ENCODE measurements around the gene H2AZ2.
"Not testable (repeated sequence)": the region's sequence is repeated elsewhere in the genome, so short reads cannot be mapped to it uniquely, and the experiment has no call there.

Gene H2AZ2

DNA sequence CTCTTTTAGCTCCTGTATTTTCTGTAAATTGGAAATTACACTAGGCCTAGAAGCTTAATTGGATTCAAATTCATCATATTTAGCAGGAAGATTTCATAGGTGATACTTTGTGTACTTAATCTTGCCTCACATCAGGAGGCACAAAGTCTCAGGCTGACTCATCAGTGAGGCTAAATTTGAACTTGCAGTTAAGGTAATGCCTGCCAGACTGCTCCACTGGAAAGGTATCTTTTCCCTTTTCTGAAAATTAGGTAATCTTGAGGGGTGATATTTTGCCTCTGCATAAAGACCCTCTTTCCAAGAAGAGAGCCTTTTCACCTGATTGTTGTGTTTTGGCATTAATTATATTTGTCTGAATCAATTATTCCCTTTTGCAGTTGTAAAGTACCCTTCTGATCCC is 36.8 kb downstream of the H2AZ2 start:
- DNase-seq, result no peak

DNA sequence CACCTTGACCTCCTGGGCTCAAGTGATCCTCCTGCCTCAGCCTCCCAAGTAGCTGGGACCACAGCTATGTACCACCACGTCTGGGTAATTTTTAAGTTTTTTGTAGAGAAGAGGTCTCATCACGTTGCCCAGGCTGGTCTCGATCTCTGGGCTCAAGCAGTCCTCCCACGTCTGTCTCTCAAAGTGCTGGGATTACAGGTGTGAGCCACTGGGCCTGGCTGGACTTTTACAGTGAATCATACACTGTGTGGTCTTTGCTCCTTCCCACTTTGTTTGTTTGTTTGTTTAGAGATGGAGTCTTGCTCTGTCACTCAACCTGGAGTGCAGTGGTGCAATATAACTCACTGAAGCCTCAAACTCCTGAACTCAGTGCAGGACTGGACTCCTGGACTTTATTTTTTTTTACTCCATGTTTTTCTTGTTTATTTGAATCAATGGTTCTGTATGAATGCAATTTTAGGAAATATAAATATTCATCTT is 38.9 kb downstream of the H2AZ2 start:
- DNase-seq, result no peak

DNA sequence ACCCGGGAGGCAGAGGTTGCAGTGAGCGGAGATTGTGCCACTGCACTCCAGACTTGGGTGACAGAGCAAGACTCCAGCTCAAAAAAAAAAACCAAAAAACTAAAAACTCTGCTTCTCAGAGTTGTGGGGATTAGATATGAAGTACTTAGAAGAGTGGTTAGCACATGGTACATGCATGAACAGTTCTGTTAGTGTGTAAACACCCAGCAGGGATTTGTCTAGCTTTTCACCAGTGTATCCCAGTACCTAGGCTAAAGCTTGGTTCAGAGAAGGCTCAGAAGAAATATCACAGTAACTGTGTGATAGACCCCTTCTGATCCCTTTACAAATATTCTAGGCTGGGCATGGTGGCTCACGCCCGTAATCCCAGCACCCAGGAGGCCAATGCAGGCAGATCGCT is 41.9 kb downstream of the H2AZ2 start:
- DNase-seq, result no peak

DNA sequence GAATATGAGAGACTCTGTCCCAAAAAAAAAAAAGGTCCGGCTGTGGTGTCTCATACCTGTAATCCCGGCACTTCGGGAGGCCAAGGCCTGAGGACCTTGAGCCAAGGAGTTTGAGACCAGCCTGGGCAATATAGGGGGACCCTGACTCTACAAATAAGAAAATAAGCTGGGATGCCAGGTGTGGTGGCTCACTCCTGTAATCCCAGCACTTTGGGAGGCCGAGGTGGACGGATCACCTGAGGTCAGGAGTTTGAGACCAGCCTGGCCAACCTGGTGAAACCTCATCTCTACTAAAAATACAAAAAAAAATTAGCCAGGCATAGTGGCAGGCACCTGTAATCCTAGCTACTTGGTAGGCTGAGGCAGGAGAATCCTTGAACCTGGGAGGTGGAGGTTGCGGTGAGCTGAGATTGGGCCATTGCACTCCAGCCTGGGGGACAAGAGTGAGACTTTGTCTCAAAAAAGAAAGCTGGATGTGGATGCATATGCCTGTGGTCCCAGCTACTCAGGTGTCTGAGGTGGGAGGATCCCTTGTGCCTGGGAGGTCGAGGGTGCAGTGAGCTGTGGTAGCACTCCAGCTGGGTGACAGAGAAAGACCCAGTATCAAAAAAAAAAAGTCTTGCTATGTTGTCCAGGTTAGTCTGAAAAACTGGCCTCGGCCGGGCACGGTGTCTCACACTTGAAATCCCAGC is 43.9 kb downstream of the H2AZ2 start:
- DNase-seq, result not testable (repeated sequence)

DNA sequence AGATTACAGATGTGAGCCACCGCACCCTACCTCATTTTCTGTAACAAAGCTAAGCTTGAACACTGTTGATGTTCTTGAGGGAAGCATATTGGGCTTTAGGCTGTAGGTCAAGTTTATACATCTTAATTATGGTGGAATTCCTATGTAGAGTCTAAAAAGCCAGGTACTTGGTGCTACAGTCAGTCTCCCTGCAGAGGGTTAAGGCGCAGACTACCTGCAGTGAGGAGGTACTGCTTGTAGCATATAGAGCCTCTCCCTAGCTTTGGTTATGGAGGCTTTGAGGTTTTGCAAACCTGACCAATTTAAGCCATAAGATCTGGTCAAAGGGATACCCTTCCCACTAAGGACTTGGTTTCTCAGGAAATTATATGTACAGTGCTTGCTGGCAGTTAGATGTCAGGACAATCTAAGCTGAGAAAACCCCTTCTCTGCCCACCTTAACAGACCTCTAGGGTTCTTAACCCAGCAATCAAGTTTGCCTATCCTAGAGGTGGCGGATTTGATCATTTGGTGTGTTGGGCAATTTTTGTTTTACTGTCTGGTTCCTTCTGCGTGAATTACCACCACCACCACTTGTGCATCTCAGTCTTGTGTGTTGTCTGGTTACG is 45.4 kb downstream of the H2AZ2 start:
- DNase-seq, result no peak

DNA sequence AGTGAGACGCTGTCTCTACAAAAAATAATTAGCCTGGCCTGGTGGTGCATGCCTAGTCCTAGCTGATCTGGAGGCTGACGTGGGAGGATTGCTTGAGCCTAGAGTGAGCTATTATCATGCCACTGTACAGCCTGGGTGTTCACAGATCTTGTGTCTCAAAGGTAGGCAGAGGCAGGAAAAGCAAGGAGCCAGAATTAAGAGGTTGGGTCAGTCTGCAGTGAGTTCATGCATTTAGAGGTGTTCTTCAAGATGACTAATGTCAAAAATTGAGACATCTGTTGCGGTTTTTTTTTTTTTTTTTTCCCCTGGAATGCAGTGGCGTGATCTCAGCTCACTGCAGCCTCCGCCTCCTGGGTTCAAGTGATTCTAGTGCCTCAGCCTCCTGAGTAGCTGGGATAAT is 46.0 kb downstream of the H2AZ2 start:
- DNase-seq, result no peak

DNA sequence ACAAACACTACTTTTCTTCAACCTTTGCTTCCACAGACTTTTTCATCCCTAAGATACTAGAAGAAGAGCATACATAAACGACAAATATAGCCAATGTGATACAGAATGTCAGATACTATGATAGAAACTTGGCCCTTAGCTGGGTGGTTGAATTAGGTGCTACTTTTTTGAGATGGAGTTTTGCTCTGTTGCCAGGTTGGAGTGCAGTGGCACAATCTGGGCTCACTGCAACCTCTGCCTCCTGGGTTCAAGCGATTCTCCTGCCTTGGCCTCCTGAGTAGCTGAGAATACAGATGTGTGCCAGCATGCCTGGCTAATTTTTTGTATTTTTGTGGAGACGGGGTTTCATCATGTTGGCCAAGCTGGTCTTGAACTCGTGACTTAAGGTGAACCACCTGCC is 47.9 kb downstream of the H2AZ2 start:
- no peak for DNase-seq

DNA sequence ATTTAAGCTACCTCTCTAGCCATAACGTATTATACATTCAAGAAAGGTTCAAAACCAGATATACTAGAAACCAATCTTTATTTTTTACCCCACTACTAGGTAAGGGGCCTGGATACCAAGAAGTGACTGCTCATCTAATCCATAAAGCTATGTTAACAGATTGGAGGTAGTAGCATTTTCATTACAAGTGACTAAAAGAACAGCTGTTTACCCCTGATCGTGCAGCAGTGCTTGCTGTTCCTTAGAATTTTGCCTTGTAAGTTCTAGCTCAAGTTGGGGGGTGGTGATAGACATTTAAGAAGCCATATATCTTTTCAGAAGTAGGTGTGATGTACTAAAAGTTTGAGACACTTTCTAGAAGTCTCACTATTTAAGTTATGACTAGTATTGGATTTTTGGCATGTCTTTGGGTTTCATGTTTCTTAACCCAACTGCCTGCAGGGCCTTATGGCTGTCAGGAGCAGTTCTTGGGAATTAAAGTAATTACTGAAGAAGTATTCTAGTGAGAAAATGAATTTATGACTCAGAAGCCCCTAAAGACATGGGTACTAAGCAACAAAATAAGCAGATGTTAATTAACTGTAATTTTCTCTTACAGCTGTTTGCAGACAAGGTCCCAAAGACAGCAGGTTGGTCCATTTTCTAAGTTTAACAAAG is 49.1 kb downstream of the H2AZ2 start:
- DNase-seq, result no peak

DNA sequence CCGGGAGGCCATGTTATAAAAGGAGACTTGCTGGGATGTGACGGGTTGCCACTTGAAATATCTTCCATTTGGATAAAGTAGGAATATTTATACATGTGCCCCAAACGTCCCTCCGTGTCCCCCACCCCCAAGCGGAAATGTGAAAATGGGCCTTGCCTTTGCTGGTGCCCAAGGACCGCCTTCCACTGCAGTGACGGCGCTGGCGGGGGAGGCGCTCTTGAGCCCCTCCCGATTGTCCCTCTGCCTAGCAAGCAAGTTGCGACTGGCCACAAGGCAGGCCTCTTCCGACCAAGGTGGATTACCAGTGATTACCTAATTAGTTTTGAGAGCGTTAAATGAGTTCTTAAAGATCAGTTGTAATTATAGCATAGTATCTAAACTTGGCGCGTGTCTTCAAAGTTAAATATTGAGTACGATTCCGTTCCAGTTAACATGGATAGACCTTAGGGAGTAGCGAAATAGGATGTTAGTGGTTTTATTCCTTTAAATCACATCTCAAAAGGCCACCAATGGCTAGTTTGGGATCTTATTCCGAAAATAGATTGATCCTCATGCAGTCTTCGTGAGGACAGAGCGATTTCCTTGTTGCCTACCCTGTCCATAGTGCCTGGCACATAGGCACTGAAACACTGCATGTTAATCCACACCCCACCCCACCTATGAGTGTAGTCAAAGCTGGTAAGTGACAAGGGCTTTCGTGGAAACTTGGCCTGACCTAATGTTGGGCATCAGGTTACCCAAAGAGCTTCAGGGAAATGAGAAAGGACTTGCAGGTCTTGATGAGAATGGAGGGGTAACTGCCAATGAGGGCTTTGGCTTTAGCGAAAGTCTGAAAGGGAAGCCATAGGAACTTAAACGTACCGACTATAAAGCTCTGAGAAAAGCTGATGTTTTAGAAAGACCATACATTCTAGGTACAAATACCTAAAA is 50.3 kb downstream of the H2AZ2 start:
- DNase-seq, result peak; percentile 61

DNA sequence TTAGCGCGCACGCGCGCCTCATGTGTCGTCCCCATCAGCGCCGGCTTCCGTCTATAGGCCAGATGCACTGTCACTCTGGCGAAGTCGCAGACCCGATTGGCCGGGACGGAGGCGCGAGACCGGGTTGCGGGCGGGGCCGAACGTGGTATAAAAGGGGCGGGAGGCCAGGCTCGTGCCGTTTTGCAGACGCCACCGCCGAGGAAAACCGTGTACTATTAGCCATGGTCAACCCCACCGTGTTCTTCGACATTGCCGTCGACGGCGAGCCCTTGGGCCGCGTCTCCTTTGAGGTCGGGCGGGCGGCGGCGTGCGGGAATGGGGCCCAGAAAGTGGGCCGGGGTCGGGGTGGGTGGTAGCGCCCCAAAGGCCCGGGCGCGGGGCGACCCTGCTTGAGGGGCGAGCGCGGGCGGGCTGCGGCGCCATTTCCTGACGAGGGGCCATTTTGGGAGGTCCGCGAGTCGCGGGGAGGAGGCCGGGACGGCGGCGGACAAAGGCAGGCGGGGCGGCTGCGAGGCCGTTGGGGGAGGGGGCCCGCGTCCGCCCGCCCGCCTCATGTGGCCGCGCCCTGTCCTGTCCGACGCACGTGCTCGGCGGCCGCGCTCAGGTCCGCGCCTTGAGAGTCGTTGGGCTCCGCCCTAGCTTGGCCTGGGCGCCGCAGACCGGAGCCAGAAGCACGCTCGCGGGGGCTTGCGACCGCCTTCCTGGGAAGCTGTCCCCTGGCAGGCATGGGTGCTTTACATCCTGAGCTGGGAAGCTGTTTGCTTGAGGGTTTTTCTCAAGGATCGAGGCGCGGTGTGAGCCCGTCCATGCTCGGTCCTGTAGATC is 51.2 kb downstream of the H2AZ2 start, which contains the start of gene PPIA:
Gene PPIA, plus strand, starts transcription at position 178 of the 825 bp plus-strand sequence. Its CDS starts 44 bp downstream, at position 222.
- peak; percentile 92 for DNase-seq

DNA sequence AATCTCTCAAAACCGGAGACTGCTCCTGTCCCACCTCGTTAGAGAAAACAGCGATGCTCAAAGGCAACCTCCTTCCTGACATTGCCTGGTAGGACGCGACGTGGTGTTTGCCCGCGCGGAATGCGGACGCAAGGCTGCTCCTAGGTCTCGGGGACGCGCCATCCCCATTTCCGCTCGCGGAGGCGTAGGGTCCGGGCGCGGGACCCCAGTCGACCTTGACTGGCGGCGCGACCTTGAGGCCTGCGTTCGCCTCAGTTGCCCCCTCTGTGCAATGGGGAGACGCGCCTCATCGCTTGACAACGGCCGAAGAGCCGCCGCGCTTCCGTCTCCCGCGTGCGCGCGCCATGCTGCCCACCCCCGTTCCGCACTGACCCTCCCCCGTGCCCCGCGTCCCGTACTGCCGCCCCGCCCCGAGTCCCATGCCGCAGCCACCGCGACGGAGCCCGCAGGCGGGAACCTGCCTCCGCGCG is 51.8 kb downstream of the H2AZ2 start:
- DNase-seq, result peak; percentile 70

DNA sequence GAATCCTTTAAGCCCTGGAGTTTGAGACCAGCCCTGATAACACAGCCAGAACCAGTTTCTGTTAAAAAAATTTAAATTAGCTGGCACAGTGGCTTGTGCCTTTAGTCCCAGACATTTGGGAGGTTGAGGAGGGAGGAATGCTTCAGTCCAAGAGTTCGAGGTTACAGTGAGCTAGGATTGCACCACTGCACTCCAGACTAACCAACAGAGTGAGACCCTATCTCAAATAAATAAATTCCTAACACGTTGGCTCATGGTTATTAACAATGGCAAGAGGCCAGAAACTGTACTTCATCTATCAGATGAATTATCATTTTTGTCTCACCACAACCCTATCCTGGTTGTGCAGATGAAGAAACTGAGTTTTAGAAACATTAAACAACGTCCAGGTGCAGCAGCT is 53.6 kb downstream of the H2AZ2 start:
- no peak for DNase-seq

DNA sequence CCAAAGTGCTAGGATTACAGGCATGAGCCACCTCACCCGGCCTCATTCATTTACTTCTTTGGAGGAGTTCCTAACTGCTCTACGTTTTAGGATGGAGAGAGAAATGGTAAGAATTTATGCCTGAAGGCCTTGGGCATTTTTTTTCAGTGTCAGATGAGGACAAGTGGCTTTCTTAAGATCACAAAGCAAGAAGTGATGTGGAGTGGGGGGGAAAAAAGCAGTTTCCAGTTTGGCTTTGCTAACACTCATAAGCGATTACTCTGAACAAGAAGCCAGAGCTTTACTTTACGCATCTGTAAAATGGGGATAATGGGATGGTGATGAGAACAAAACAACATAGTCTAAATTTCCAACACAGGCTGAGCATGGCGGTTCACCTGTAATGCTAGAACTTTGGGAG is 54.0 kb downstream of the H2AZ2 start:
- DNase-seq, result no peak

DNA sequence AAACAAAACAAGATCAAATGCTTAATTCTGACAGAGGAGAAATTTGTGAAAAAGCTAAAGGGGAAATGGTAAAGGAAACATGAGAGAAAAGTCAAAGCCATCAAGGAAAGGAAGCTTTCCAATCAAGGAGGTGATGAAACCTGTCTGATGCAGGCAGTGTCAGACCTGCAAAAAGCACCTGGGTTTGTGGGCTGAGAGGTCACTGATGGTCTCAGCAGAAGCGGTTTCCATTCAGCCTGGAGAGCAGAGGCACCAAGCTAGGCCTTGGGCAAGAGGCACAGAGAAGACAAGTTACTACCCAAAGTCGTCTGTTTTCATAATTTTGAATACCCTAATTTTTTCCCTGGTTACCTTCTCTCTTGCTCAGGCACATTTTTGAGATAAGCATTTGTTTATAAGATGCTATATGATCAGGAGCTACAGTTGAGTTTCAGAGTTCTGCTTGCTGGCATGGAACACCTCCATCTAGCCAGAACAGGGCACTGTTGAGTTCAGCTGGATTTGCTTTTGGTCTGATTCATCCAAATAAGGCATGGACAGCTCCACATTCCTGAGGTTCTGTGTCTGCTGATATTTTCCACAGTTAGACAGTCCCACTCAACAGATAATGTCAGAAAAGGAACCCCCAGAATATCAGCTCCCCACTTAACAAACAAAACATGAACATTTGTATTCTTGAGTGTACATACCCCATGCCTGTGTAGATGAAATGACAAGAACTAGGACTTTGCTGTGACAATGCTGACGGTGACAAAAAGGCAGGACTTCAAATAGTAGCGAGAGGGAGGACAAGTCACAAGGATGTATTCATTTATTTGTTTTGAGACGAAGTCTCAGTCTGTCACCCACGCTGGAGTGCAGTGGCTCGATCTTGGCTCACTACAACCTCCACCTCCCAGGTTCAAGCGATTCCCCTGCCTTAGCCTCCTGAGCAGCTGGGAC is 56.3 kb downstream of the H2AZ2 start:
- no peak for DNase-seq

DNA sequence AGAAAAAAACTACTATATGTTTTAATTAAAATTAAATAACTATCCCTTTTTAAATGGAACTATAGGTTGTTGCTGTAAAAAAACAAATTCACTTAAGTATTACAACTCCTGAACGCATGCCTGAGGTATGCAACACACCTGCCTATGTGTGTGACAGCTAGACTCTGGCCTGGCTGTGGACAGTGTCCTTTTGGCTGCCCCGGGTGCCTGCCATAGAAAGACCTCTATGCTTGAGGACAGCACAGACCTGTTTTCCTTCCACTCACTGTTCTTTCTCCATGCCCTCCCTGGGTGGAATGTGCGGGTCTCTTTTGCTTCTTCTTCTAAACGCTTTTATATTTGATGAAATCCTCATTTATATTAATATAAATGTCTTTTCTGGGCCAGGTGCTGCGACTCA is 57.9 kb downstream of the H2AZ2 start:
- DNase-seq, result no peak

DNA sequence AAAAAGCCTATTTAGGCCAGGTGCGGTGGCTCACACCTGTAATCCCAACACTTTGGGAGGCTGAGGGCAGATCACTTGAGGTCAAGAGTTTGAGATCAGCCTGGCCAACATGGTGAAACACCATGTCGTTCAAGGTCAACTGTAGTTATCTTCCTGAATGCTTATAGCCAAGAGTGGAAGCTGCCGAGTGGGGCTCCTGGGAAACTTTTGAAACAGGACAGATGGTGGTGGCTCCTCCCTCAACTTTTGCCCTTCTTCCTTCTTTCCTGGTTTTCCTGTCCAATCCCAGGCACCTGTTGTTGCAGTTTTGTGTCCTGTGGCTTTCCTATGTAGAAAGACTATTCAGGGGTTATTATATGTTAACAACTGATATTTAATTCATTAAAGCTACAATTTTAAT is 60.1 kb downstream of the H2AZ2 start:
- no peak for DNase-seq

DNA sequence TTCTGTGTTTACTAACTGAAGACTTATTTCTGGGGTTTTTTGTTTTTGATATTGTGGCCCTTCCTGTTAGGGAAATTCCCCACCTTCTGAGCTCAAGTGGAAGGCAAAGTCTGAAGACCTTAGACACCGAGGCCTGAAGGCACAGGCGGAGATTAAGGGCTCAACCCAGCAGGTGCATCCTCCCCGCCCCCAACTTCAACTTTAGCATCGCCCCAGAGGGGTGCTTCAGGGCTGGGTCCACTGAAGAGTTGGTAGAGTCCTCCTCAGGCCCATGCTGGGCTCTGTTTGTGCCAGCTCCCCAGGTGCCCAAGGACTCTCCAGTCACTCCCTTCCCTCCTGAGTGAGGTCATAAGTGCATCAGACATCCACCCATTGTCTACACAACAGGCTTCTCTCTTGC is 60.8 kb downstream of the H2AZ2 start:
- no peak for DNase-seq

DNA sequence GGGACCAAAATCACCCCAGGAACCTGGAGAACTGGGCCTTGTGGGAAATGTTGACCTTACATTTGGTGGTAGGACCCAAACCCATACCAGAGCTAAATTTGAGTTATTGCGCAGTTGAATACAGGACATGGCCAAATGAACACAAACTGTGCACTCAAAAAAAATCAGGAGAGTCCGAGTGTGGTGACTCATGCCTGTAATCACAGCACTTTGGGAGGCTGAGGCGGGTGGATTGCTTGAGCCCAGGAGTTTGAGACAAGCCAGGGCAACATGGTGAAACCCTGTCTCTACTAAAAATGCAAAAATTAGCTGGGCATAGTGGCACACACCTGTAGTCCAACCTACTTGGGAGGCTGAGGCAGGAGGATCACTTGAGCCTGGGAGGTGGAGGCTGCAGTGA is 62.7 kb downstream of the H2AZ2 start:
- not testable (repeated sequence) for DNase-seq

DNA sequence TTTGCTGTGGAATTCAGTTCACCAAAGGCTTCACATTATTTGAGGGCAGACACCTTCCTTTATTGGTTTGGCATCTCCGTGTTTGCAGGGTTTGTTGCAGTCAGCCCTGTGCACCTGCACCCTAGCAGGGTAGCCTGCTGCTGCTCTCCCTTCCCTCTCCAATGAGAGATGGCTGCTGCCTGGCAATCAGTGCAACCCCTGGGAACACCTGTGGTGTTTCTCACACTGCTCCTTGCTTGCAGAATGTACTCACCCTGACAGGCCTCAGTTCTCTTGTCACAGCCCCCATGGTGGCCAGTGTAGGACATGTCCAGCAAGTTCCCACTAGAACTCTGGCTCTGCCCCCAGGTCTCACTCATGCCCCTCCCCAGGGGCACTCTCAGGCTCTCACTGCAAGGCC is 63.5 kb downstream of the H2AZ2 start:
- DNase-seq, result no peak

DNA sequence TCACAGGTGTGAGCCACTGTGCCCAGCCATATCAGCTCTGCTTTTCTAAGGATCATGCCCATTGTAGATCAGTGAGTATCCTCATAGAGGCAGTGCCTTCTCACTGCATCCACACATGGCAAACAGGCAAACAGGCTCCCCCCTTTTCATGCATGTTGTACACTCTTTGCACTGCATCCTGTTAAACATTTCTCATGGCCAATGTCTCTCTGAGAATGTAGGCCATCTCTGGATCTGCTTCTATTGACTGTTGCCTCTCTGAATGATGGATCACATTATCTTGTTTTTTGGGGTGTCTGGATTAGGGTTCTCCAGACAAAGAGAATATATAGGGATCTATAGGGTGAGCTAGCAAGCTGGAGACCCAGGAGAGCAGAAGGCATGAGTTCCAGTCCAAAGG is 64.5 kb downstream of the H2AZ2 start:
- DNase-seq, result no peak

DNA sequence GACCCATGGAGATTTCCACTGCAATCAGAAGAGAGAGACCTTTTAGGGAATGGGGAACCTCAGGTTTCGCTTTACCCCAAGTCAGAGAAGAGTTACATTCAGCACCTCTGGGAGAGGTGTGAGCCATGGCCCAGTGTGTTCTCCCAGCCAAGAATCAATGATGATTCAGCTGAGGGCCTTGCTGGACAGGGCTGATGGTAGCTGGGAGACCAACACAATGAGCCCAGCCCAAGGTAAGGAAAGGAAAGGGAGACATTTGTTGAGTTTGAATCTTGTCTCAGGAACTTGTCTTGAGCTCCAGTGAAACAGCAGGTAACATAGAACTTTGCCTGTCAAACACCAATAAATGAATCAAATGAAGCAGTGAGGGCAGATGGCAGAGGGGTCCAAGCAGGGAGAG is 65.4 kb downstream of the H2AZ2 start:
- DNase-seq, result no peak

Measured in NCI-H526 treated with DMSO at 0.1 percent for 48 hours (cell line).